HCT116 (cell line): Measurements from ENCODE around the gene NUDT4. TPM values are rescaled to one million over a fixed set of nuclear protein-coding genes. Genes with fewer than 3 reads are reported as not detected.

ENCODE experiments used
- ATAC-seq: fragments of 200-7000 bp; cut with Tn5 transposase; 2 replicates; pipeline ENCODE4 v1.9.1; 2020; ENCODE audit warnings: mild to moderate bottlenecking, moderate library complexity
- BruUV-seq: library from RNA; stranded (reverse); fragments of 400-500 nt; replicated peaks from 2 replicates; lab custom pipeline; 2021; lab: Mats Ljungman, UMichigan
- CTCF ChIA-PET: fragments of 300-600 bp; sonication (Branson Sonifier 250); formaldehyde crosslinking; loops from one replicate; lab custom pipeline; 2021; ENCODE audit warnings: antibody characterized with exemption; lab: Charles Lee
- POLR2A ChIA-PET: fragments of 300-600, 350-600 bp; sonication (Branson Sonifier 250); formaldehyde crosslinking; loops from one replicate; lab custom pipeline; 2021; ENCODE audit warnings: antibody characterized with exemption; lab: Charles Lee
- RAD21 ChIA-PET, 2 experiments: fragments of 300-600 bp; sonication (Branson Sonifier 250); formaldehyde crosslinking; loops; one replicate each; lab custom pipeline; 2023; ENCODE audit warnings: low total read pairs in 2 of 2; ENCODE audit not compliant: uncharacterized antibody in 2 of 2, unreplicated experiment in 2 of 2, low non-redundant PET in 1 of 2; lab: Charles Lee
- DNase-seq: peaks from one replicate; pipeline ENCODE4 v3.0.0-alpha.2; 2010; ENCODE audit warnings: low read depth, low spot score
- H2AFZ ChIP-seq: fragments of 200-600 bp; shearing (Covaris generic), sonication (generic); 2 replicates; pipeline ENCODE4 v1.6.1; 2017; ENCODE audit warnings: low read depth, mixed run types, mixed read lengths, antibody characterized with exemption, low read length; ENCODE audit not compliant: poor library complexity, severe bottlenecking
- H3K27ac ChIP-seq: 2 replicates; pipeline ENCODE4 v1.5.1; 2012; ENCODE audit warnings: low read depth, low read length
- H3K27me3 ChIP-seq: fragments of 200-600 bp; sonication (generic); 2 replicates; pipeline ENCODE4 v1.6.1; 2016; ENCODE audit warnings: mixed run types, low read length, mixed read lengths; ENCODE audit not compliant: insufficient read depth
- H3K36me3 ChIP-seq, 2 experiments: fragments of 200-500 bp in 1 of 2; fragments of 200-600 bp in 1 of 2; sonication (Bioruptor generic) in 1 of 2; sonication (generic) in 1 of 2; 2 replicates each; pipeline versions ENCODE4 v1.5.1 to v1.6.1; 2014 to 2016; ENCODE audit warnings: low read length in 2 of 2, inconsistent platforms in 1 of 2, mixed read lengths in 1 of 2, mixed run types in 1 of 2; ENCODE audit not compliant: insufficient read depth in 2 of 2, control insufficient read depth in 1 of 2
- H3K4me1 ChIP-seq, 2 experiments: fragments of 200-600 bp in 1 of 2; sonication (generic) in 1 of 2; 2 replicates each; pipeline versions ENCODE4 v1.5.1 to v1.6.1; 2012 to 2017; ENCODE audit warnings: low read length in 2 of 2, inconsistent platforms in 1 of 2, mild to moderate bottlenecking in 1 of 2, mixed read lengths in 1 of 2, mixed run types in 1 of 2, moderate library complexity in 1 of 2; ENCODE audit not compliant: insufficient read depth in 2 of 2, control insufficient read depth in 1 of 2
- H3K4me2 ChIP-seq: fragments of 200-600 bp; sonication (generic); 2 replicates; pipeline ENCODE4 v1.6.1; 2017; ENCODE audit warnings: mixed run types, low read length, mixed read lengths
- H3K4me3 ChIP-seq, 2 experiments: fragments of 200-600 bp in 1 of 2; sonication (generic) in 1 of 2; replicated peaks in 1 of 2; 2 replicates each; pipeline ENCODE4 v1.5.1; 2011 to 2016; ENCODE audit warnings: low read length in 2 of 2, control low read depth in 1 of 2, low read depth in 1 of 2, mild to moderate bottlenecking in 1 of 2, mixed read lengths in 1 of 2, mixed run types in 1 of 2
- H3K79me2 ChIP-seq: fragments of 200-600 bp; sonication (generic); 2 replicates; pipeline ENCODE4 v1.6.1; 2017; ENCODE audit warnings: mild to moderate bottlenecking, mixed run types, low read length, moderate library complexity, mixed read lengths; ENCODE audit not compliant: insufficient read depth
- H3K9ac ChIP-seq: fragments of 200-600 bp; sonication (generic); 2 replicates; pipeline ENCODE4 v1.6.1; 2016; ENCODE audit warnings: low read length, mixed read lengths
- H3K9me2 ChIP-seq: fragments of 200-600 bp; sonication (generic), shearing (Covaris generic); 2 replicates; pipeline ENCODE4 v1.6.1; 2017; ENCODE audit warnings: mixed run types, mild to moderate bottlenecking, moderate library complexity; ENCODE audit not compliant: insufficient read depth
- H3K9me3 ChIP-seq, 2 experiments: fragments of 200-500 bp in 1 of 2; fragments of 200-600 bp in 1 of 2; sonication (Bioruptor generic) in 1 of 2; sonication (generic) in 1 of 2; 2 replicates each; pipeline ENCODE4 v1.6.1; 2014 to 2017; ENCODE audit warnings: low read length in 2 of 2, mixed read lengths in 2 of 2, inconsistent platforms in 1 of 2, low read depth in 1 of 2, mild to moderate bottlenecking in 1 of 2, mixed run types in 1 of 2, moderate library complexity in 1 of 2; ENCODE audit not compliant: control insufficient read depth in 1 of 2, insufficient read depth in 1 of 2
- H4K20me1 ChIP-seq: fragments of 200-600 bp; sonication (generic), shearing (Covaris generic); 2 replicates; pipeline ENCODE4 v1.6.1; 2017; ENCODE audit warnings: mixed run types, mild to moderate bottlenecking, moderate library complexity; ENCODE audit not compliant: insufficient read depth
- CBX3 ChIP-seq: IDR thresholded peaks from 2 replicates; pipeline ENCODE4 v1.6.1; 2012; ENCODE audit warnings: low read depth
- EGR1 ChIP-seq: IDR thresholded peaks from 2 replicates; pipeline ENCODE4 v1.6.1; 2012; ENCODE audit warnings: low read depth
- ELF1 ChIP-seq: IDR thresholded peaks from 2 replicates; pipeline ENCODE4 v1.6.1; 2012; ENCODE audit warnings: low read depth, borderline replicate concordance
- EZH2 ChIP-seq: fragments of 200-600 bp; sonication (generic); IDR thresholded peaks from 2 replicates; pipeline ENCODE4 v1.6.1; 2017; ENCODE audit warnings: antibody characterized with exemption, mixed run types
- EZH2phosphoT487 ChIP-seq: fragments of 200-600 bp; IDR thresholded peaks from 2 replicates; pipeline ENCODE4 v1.6.1; 2018; ENCODE audit warnings: antibody characterized with exemption, borderline replicate concordance
- FOSL1 ChIP-seq: IDR thresholded peaks from 2 replicates; pipeline ENCODE4 v1.6.1; 2012; ENCODE audit warnings: low read depth
- JUND ChIP-seq: IDR thresholded peaks from 2 replicates; pipeline ENCODE4 v1.6.1; 2012
- POLR2AphosphoS5 ChIP-seq: IDR thresholded peaks from 2 replicates; pipeline ENCODE4 v1.6.1; 2011; ENCODE audit warnings: mild to moderate bottlenecking, low read depth, low read length, moderate library complexity
- REST ChIP-seq: IDR thresholded peaks from 2 replicates; pipeline ENCODE4 v1.6.1; 2012; ENCODE audit warnings: low read depth
- SIN3A ChIP-seq: IDR thresholded peaks from 2 replicates; pipeline ENCODE4 v1.6.1; 2012; ENCODE audit warnings: low read depth
- SP1 ChIP-seq: IDR thresholded peaks from 2 replicates; pipeline ENCODE4 v1.6.1; 2012; ENCODE audit warnings: low read depth
- SRF ChIP-seq: IDR thresholded peaks from 2 replicates; pipeline ENCODE4 v1.6.1; 2012; ENCODE audit warnings: low read depth
- TCF7L2 ChIP-seq: IDR thresholded peaks from 2 replicates; pipeline ENCODE4 v1.7.0; 2011; ENCODE audit warnings: borderline replicate concordance, inconsistent platforms; ENCODE audit not compliant: insufficient read depth, insufficient read length; ENCODE audit errors: extremely low read depth
- YY1 ChIP-seq: IDR thresholded peaks from 2 replicates; pipeline ENCODE4 v1.6.1; 2011; ENCODE audit warnings: low read length, low read depth, moderate library complexity, mild to moderate bottlenecking; ENCODE audit not compliant: insufficient replicate concordance; ENCODE audit errors: extremely low read depth
- ZFX ChIP-seq: fragments of 450-650 bp; IDR thresholded peaks from 2 replicates; pipeline ENCODE4 v1.6.1; 2017
- ZNF274 ChIP-seq: fragments of 200-500 bp; sonication (Bioruptor generic); IDR thresholded peaks from 2 replicates; pipeline ENCODE4 v1.6.1; 2014; ENCODE audit warnings: mild to moderate bottlenecking, low read depth, low read length, inconsistent platforms
- intact Hi-C: fragments of 100-400 bp; cut with micrococcal nuclease; formaldehyde crosslinking; loops from 2 replicates; pipeline ENCODE4 v1.10.0; 2022
- total RNA-seq: library from RNA; stranded (reverse); gene quantifications from one replicate; pipeline ENCODE4 v1.2.1, GENCODE V29; 2021; ENCODE audit not compliant: unreplicated experiment
- TF ChIP-seq, protein P1 (sequence below): IDR thresholded peaks from 2 replicates; pipeline ENCODE4 v1.6.1; 2012
- TF ChIP-seq, protein P2 (sequence below), 3 experiments: fragments of 200-600 bp in 1 of 3; sonication (generic) in 1 of 3; IDR thresholded peaks in 2 of 3; conservative IDR thresholded peaks in 1 of 3; 2 replicates each; pipeline ENCODE4 v1.5.1; 2012 to 2017; ENCODE audit warnings: low read depth in 2 of 3, low read length in 2 of 3, antibody characterized with exemption in 1 of 3, borderline replicate concordance in 1 of 3, control low read depth in 1 of 3, mild to moderate bottlenecking in 1 of 3, mixed read lengths in 1 of 3, mixed run types in 1 of 3, moderate library complexity in 1 of 3; ENCODE audit not compliant: insufficient read depth in 1 of 3
- TF ChIP-seq, protein P3 (sequence below): IDR thresholded peaks from 2 replicates; pipeline ENCODE4 v1.6.1; 2012
- TF ChIP-seq, protein P4 (sequence below): IDR thresholded peaks from 2 replicates; pipeline ENCODE4 v1.6.1; 2011; ENCODE audit warnings: mild to moderate bottlenecking, low read length, moderate library complexity; ENCODE audit not compliant: insufficient replicate concordance; ENCODE audit errors: extremely low read depth

Gene NUDT4
- total RNA-seq, 1 experiment from 2014 or later = 41.2 TPM

DNA sequence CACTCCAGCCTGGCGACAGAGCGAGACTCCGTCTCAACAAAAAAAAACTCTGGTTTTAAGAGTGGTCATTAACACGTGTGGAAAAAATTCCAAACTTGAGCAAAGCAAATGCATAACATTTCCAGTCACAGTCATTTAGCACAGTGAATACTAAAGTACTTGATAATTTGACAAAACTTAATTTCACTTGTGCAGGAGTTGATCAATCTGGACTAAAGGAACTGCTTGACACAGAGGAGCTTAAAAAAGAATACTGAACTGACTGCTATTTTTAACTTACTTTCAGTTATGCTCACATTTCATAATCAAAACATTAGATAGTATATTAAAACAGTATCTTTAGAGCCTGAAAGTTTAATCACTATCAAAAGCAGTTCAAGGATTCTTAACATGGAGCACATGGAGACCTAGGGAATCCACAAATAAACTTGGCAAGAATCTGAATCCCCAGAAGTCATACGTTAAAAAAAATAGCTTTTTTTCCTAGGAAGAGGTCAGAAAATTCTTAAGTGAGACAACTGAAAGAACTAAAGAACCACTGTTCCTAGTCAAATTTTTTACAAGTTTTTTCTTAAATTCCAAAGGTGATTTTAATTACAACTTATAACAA is 56.6 kb downstream of the NUDT4 start:
- Histone ChIP-seq H3K36me3 (no peaks in the 10 kb centered on the region), H3K4me3 (no peak overlapping the region), H3K27me3 (no peaks in the 10 kb centered on the region), H3K4me1 (peaks cover 7 to 14% of the 10 kb centered on the region in 2 experiments; a peak in 3 of 4 replicates), H3K27ac (no peak overlapping the region), H3K9me3 (no peaks in the 10 kb centered on the region), H3K9ac (no peak overlapping the region), H3K9me2 (no peaks in the 10 kb centered on the region), H4K20me1 (peaks cover 45% of the 10 kb centered on the region; the same call in 1 of the 2 replicates), H3K4me2 (no peak overlapping the region), H3K79me2 (peaks cover 100% of the 10 kb centered on the region), H2AFZ (no peak overlapping the region)
- no TSS peak for BruUV-seq
- ChIA-PET POLR2A (no interaction called here), RAD21 (no interaction called here), CTCF (interaction anchor here (1.2 to 1.8 kb wide), 2 partner anchors 13 to 15 kb away, joined by 4 to 6 read pairs; no protein-coding TSS in a partner anchor)
- TF ChIP-seq ELF1 (no peak), TCF7L2 (no peak), FOSL1 (no peak), ZFX (no peak), EGR1 (no peak), ZNF274 (no peak), POLR2AphosphoS5 (no peak), EZH2 (no peak), CBX3 (no peak), EZH2phosphoT487 (no peak), JUND (no peak), SIN3A (no peak), YY1 (no peak), SP1 (no peak), REST (no peak), SRF (no peak)
- TF ChIP-seq, protein P1, sequence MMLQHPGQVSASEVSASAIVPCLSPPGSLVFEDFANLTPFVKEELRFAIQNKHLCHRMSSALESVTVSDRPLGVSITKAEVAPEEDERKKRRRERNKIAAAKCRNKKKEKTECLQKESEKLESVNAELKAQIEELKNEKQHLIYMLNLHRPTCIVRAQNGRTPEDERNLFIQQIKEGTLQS = no peak
- TF ChIP-seq, protein P2, sequence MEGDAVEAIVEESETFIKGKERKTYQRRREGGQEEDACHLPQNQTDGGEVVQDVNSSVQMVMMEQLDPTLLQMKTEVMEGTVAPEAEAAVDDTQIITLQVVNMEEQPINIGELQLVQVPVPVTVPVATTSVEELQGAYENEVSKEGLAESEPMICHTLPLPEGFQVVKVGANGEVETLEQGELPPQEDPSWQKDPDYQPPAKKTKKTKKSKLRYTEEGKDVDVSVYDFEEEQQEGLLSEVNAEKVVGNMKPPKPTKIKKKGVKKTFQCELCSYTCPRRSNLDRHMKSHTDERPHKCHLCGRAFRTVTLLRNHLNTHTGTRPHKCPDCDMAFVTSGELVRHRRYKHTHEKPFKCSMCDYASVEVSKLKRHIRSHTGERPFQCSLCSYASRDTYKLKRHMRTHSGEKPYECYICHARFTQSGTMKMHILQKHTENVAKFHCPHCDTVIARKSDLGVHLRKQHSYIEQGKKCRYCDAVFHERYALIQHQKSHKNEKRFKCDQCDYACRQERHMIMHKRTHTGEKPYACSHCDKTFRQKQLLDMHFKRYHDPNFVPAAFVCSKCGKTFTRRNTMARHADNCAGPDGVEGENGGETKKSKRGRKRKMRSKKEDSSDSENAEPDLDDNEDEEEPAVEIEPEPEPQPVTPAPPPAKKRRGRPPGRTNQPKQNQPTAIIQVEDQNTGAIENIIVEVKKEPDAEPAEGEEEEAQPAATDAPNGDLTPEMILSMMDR (IDR thresholded peaks at IDR 0.05 in 2 of 3, conservative IDR thresholded peaks at IDR 0.05 in 1 of 3; ENCODE audit: borderline replicate concordance in 1 of 3, insufficient read depth in 1 of 3, low read depth in 2 of 3, low read length in 2 of 3) = no peak
- TF ChIP-seq, protein P3, sequence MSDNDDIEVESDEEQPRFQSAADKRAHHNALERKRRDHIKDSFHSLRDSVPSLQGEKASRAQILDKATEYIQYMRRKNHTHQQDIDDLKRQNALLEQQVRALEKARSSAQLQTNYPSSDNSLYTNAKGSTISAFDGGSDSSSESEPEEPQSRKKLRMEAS = no peak
- TF ChIP-seq, protein P4, sequence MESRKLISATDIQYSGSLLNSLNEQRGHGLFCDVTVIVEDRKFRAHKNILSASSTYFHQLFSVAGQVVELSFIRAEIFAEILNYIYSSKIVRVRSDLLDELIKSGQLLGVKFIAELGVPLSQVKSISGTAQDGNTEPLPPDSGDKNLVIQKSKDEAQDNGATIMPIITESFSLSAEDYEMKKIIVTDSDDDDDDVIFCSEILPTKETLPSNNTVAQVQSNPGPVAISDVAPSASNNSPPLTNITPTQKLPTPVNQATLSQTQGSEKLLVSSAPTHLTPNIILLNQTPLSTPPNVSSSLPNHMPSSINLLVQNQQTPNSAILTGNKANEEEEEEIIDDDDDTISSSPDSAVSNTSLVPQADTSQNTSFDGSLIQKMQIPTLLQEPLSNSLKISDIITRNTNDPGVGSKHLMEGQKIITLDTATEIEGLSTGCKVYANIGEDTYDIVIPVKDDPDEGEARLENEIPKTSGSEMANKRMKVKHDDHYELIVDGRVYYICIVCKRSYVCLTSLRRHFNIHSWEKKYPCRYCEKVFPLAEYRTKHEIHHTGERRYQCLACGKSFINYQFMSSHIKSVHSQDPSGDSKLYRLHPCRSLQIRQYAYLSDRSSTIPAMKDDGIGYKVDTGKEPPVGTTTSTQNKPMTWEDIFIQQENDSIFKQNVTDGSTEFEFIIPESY = no peak
- ATAC-seq = no peak
- intact Hi-C loops = no loop called here
- no peak for DNase-seq
